GM13977 (cell line): ENCODE data around the gene CXCL5.
"Not testable (repeated sequence)": the region's sequence is repeated elsewhere in the genome, so short reads cannot be mapped to it uniquely, and the experiment has no call there.

Experiments
- DNase-seq: peaks from one replicate; pipeline ENCODE4 v3.0.0; 2012; ENCODE audit warnings: low spot score
- in situ Hi-C: fragments of 300-500 bp; cut with MboI; formaldehyde crosslinking; loops from one replicate; pipeline ENCODE4 v1.12.0; 2022; ENCODE audit warnings: low sequenced_read_pairs, low pct_unique_long_range_greater_than_20kb, mixed read lengths, inconsistent platforms; ENCODE audit not compliant: unreplicated experiment
- TF ChIP-seq, protein P1 (sequence below): IDR thresholded peaks from 2 replicates; pipeline ENCODE4 v1.5.1; 2012; ENCODE audit warnings: mild to moderate bottlenecking, control low read depth; ENCODE audit not compliant: insufficient read depth; ENCODE audit errors: extremely low read depth, missing control alignments

The CXCL5 gene

DNA sequence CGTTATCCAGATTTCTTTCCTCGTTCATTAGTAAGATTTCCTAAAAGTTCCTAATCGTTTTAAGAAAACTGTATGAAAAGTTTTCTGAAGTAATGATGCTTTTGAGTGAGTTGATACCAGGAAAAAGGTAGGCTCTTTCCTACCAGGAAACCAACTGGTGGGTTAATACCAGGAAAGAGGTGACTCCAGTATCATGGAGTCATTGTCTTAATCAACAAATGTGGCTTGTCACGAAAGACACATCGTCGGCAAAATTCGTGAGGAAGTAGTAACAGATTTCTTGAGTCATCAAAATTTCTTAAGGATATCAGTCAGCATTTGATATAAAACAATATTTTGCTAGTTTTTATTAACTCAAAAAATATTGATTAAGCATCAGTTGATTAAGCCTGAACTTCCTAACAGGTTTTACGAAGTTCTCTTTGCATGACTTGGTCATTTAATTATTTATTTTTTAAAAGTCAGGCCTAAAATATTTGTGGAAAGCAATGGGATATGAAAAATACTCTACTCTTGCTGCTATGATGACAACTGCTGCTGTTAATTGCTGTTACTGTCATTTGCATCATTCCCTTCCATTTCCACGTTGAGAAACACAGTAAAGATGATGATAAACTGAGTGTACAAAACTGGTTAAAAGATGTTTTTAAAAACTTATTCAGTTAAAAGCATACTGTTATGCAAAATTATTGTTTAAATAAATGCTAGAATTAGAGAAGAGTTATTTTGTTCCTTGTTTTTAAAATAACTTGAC, 7.3 kb downstream of the CXCL5 start:
- TF ChIP-seq, protein P1, sequence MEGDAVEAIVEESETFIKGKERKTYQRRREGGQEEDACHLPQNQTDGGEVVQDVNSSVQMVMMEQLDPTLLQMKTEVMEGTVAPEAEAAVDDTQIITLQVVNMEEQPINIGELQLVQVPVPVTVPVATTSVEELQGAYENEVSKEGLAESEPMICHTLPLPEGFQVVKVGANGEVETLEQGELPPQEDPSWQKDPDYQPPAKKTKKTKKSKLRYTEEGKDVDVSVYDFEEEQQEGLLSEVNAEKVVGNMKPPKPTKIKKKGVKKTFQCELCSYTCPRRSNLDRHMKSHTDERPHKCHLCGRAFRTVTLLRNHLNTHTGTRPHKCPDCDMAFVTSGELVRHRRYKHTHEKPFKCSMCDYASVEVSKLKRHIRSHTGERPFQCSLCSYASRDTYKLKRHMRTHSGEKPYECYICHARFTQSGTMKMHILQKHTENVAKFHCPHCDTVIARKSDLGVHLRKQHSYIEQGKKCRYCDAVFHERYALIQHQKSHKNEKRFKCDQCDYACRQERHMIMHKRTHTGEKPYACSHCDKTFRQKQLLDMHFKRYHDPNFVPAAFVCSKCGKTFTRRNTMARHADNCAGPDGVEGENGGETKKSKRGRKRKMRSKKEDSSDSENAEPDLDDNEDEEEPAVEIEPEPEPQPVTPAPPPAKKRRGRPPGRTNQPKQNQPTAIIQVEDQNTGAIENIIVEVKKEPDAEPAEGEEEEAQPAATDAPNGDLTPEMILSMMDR, result no peak
- no peak for DNase-seq
- in situ Hi-C loops, result no loop called here

- TF ChIP-seq, protein P1, result no peak
- in situ Hi-C loops, result no loop called here
- DNase-seq, result no peak
Measured at GRCh38 chr4:73989928-73990327, 8.5 kb downstream of the CXCL5 start.

- no peak for DNase-seq
- in situ Hi-C loops, result no loop called here
- TF ChIP-seq, protein P1, result no peak
Measured at GRCh38 chr4:73989031-73989430, 9.4 kb downstream of the CXCL5 start.

- TF ChIP-seq, protein P1, result no peak
- in situ Hi-C loops, result no loop called here
- no peak for DNase-seq
Measured at GRCh38 chr4:73988061-73988460, 10.4 kb downstream of the CXCL5 start, which contains the start of gene PPBP. Gene PPBP (minus strand): TSS chr4:73988190. CDS start chr4:73988103, 87 bp downstream.

- TF ChIP-seq, protein P1, result no peak
- in situ Hi-C loops, result no loop called here
- DNase-seq, result no peak
Measured at GRCh38 chr4:73985528-73985852, 13.0 kb downstream of the CXCL5 start.

- DNase-seq, result no peak
- in situ Hi-C loops, result no loop called here
- TF ChIP-seq, protein P1, result no peak
Measured at GRCh38 chr4:73984736-73985527, 13.5 kb downstream of the CXCL5 start.

DNA sequence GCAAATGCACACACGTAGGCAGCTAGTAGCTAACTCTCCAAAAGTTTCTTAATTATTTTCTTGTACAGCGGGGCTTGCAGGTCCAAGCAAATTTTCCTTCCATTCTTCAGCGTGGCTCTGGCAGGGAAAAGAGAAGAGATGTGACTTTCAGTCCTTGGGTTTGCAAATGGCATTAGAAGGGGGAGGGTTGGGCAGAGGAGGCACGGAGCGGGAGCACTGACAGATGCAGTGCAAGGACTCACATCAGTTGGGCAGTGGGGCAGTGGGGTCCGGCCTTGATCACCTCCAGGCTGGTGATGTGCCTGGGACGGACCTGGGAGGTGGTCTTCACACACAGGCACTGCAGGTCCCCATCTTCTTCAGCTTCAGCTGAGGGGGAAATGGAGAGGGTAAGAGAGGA, 17.3 kb downstream of the CXCL5 start:
- in situ Hi-C loops, DNase-seq: not testable (repeated sequence)
